SHP77 (cell line): ENCODE data around the gene SCGB1A1.

Source experiments
- DNase-seq, 2 experiments: peaks; one replicate each; lab custom pipeline; 2025; lab: John Stamatoyannopoulos, UW

SCGB1A1 gene

DNA sequence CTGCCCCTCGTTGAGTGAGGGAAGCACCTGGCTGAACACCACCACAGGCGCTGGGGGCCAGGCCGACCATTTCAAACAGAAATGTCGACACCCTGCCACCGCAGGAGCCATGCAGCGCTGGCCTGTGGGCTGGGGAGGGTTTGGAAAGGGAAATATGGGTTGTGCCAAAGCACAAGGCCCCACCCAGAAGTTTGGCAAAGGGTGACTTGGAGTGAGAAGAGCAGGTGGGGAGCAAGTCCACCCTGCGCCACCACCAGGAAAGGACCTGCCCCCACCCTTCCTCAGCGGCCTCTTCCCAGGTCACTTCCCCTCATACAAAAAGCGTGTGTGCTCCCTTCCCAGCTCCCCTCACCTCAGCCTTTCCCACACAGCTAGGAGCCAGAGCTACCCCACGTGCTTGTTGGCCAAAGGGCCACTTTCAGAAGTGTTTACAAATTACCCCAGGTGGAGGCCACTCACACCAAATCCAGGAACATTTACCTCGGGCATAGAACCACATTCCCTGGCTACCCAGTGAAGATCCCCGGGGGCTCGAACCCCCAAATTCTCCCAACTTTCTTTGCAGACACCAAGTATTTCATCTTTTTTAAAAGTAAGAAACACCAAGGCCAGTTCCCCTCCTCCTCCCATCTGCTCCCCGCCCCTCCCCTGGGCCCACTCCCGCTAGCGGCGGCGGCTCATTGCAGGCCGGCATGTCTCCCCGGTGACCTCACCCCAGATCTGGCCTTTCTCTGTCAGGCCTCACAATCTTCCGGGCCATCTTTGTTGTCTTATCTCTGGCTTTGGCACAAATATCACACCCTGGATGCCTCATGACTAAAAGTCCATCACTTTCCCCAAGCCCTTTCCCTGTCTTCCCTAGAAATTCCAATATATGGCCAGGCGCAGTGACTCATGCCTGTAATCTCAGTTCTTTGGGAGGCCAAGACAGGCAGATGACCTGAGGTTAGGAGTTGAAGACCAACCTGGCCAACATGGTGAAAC is 20.5 kb upstream of the SCGB1A1 start:
- DNase-seq, result no peak

DNA sequence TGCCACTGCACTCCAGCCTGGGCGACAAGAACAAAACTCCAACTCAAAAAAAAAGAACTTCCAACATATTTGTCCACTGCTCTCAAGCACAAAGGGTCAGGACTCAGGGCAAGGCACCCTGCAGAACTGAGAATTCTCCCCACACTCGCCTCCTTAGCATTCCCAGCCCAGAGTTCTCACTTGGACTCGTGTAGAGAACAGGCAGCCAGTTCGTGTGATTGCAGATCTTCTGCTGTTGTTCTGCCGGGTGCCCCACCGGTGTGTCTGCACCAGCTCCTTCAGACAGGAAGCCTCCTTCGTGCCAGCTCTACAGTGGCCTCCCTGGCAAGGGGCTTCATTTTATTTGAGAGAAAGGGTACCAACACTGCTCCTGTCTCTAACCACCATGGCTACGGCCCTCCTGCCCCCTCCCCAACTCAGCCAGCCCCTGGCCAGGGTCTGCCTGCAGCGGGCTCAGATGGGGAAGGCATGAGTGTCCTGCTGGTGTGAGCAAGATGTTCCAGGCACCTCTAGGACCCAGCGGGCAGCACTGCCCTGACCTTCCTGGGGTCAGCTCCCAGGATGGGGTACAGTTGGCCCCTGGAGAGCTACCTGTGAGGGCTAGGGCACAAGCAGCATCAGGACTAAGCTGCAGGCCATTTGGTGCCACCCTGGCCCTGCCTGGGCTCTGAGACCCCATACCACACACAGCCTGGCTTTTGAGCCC is 19.5 kb upstream of the SCGB1A1 start:
- DNase-seq, result no peak

DNA sequence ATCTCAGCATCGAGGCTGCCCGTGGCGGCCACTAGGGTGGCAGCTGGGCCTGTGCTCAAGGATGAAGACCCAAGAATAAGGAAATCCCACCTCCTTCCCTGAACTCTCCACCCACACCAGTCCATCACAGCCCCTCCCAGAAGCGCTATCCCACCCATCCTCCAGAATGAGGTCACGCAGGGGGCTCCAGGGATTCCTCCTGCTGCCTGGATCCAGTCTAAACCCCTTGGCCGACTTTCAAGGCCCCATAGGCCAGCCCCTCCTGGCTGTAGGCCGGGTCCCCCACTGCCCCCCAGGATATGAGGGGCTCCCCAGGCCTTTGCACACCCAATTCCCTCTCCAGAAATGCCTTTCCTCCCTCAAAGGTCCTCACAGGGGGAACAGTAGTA is 19.0 kb upstream of the SCGB1A1 start:
- DNase-seq, result no peak

DNA sequence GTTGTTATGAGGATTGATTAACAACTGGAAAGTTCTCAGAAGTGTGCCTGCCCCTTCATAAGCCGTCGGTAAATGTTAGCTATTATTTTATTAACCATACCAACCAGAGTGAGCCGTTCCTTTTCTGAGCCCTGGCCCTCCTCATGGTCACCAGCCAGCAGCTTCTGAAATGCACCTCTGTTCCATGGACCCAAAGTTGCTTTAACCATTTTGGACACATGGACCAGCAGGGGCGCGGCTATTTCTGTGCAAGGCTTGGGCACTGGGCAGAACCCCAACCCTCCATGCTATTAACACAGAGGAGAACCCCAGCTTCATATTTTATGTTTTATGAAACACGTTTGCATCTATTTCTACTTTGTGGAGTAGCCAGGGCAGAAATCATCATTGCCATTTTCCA is 18.6 kb upstream of the SCGB1A1 start:
- DNase-seq, result no peak

DNA sequence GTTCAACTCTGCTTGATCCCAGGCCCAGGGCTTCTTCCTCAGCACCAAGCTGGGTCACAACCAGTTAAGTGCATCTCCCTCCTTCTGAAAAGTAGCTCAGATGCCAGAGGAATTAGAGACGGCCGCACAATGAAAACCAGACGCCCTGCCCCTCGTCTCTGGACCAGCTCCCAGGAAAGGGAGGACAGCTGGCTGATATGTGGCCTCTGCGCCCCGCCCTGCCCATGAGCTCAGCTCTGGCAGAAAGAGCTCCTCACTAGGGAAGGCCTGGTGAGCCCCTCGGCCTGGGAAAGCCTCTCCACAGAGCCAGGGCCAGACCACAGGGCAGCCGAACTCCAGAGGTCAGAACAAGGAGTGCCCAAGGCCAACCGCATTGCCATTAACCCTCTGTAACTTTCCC is 18.1 kb upstream of the SCGB1A1 start:
- no peak for DNase-seq

DNA sequence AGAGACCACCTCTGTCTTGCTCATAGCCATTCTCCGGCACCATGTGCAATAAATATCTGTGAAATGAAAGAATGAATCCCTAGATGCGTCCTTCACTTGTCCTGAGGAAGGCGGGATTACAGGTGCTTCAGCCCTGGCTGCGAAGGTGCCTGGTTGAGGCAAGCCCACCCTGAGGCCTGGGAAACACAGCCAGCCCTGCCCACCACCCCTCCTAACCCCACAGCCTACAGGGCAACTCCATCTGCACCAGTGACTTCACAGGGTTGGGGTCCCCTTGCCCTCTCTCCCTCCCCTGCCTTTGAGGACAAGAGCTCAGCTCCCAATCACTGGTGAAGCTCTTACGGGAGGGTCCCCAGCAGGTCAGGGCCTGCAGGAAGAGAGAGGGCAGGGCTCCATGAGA is 17.5 kb upstream of the SCGB1A1 start:
- no peak for DNase-seq

DNA sequence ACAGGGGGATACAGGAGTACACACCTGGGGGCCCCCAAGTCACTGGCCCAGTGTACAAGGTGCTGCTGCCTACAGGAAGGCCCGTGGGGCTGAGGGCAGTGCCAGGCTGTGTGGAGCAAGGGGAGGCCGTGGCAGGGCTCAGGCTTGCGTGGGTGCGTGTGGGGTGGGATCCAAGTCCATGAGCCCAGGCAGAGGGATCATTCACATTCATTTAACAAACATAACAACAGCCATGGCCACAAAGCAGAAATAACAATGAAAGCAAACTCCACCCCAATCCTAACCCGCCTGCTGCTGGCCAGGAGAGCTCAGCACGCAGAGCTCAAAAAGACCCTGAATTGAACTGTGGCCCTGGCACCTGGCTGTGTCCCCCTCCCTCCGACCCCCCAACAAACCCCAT is 17.0 kb upstream of the SCGB1A1 start:
- no peak for DNase-seq

DNA sequence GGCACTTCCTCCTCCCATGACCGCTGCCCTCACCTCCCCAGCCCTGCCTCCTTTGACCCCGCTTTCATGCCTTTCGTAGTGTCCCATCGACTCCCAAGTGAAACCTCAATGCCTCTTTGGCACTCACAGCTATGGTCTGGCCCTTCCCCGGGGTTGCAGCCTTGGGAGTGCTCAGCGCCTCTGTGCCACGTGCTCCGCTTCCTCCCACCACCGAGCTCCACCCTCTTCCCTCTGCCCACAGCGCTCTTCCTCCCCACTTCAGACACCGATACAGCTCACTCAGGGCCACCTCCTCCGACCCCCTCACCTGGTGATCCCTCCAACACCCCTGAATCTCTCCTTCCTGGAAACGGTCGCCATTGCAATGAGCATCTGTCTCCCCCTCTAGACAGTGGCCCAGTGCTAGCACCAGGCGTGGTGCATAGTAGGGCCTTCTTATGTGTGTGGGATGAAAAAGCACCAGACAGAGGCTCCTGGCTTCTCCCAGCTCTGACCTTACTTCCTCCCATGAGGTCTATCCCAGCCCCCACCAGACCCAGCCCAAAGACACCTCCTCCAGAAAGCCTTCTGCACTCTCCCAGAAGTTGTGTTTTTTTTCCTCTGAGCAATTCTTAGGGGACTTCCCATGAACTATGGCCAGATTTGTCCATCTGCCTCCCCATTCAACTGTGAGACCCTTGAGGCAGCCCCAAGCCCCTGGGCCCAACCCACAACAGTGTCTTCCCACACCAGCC is 16.4 kb upstream of the SCGB1A1 start:
- no peak for DNase-seq

DNA sequence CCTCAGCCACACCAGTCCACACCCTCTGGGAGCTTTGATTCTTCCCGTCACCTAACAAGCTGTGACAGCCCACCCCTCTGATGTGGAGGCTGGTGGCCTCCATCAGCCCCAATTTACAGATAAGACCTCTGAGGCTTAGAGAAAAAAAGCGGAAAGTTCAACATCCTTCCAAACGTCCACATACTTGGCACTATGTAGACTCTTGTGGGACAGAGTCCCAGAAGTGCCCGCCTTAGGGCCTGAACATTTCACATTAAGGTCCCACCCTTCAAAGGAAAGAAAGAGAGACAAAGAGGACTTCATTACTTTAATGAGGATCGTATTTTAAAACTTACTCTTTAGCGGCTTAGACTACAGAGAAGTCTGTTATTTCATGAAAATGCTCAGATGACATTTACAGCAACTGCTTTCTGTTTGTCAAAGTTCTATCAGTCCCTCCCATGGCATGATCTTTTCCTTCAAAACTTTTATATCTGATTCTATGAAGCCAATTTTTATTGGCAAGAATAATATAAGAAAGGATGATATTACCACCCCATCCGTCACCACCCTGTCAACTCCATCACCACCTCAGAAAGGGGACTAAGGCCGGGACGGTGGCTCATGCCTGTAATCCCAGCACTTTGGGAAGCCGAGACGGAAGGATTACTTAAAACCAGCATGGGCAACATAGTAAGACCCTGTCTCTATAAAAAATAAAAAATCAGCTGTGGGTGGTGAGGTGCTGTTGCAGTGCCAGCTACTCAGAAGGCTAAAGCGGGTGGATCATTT is 15.7 kb upstream of the SCGB1A1 start:
- DNase-seq, result no peak

DNA sequence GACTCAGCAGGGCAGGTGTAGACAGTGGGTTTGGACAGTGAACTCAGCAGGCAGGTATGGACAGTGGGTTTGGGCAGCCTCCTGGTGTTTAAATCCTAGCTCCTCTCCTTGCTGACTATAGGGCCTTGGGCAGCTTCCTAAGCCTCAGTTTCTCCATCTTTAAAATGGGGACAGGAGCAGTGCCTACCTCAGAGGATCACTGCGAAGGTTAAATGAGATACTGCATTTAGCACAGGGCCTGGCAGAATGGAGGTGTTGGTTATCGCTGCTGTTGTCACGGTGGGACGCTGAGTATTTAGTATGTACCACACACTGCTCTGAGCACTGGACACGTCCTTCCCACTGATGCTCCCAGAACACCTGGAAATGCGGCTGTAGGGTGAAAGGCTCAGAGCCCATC is 14.4 kb upstream of the SCGB1A1 start:
- no peak for DNase-seq

DNA sequence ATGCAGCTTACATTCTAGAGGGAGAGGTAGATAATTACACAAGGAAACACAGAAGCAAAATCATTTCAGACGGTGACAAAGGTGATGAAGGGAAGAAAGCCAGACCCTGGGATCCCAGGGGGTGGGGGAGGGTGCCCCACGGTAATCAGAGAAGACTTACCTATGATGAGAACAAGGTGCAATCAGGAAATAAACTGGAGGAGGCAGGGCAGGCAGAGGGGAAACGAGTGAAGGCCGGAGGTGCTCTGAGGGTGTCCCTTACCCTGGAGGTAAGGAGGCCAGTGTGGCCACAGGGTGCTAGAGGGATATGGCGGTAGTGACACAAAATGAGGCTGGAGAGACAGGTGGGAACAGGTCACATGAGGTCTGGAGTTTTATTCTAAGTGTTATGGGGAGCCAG is 13.9 kb upstream of the SCGB1A1 start:
- no peak for DNase-seq

DNA sequence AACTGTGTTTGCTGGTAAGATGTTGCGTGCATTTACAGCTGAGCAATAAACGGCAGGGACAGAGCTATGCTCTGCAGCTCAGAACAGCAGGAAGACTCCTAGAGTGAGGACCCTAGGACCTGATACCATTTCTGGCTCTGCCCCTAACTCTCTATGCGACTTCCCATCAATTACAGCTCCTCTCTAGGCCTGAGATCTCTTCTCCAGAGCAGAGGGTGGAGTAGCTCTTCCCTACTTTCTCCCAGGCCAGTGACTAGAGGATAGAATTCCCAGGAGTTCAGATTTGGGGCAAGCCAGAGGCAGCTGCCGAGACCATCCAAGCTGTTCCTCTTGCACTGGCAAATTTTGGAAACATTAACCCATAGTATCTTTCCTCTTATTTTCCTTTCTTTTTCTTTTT is 12.8 kb upstream of the SCGB1A1 start:
- no peak for DNase-seq

DNA sequence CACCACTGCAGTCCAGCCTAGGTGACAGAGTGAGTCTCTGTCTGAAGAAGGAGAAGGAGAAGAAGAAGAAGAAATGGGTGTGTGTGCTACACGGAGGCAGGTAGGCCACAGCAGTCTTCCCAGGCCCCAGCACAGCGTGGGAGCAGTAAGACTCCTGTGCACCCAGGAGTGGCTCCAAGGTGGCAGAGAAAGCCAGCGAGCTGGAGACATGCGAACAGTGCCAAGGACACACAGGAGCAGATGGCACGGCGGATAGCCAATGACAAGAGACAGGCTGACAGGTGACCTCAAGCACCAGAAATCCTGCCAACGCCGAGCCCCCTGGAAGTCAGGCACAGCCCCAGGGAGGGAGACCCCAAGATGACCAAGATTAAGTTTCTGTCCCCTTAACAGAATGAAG is 9.0 kb upstream of the SCGB1A1 start:
- no peak for DNase-seq

DNA sequence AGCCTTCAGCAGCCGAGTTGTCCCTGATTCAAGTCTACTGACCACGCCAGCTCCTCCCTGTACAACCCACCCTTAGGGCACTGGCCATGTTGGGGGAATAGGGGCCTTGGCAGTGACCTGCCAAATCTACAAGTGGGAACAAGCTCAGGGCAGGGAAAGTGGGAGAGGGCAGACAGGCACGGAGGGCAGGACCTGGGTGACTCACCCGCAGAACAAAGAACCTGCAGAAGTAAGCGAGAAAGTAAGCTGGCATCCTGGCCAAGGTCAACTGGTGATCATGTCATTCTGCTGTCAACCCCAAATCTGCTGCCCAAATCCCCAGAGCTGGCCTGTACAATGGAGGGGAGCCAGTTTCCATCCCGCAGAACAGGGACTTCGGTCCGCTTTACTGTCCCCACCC is 7.9 kb upstream of the SCGB1A1 start:
- DNase-seq, result no peak

DNA sequence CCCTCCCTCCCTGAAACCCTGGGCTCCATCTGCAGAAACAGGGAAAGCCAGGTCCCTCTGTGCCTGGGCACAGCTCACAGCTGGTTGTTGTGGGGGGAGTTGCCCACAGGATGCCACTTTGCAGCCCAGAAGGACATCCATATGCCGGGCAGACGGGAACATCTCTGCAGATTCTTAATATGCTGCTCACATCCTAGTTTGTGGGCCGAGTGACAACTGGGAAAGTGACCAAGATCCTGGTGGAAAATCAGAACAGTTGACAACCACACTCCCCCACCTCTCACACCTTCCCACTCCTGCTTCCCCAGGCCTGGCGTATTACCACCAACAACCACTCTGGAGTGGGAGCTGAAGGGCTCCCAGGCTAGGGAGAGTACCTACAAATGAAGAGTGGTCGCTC is 7.3 kb upstream of the SCGB1A1 start:
- no peak for DNase-seq

DNA sequence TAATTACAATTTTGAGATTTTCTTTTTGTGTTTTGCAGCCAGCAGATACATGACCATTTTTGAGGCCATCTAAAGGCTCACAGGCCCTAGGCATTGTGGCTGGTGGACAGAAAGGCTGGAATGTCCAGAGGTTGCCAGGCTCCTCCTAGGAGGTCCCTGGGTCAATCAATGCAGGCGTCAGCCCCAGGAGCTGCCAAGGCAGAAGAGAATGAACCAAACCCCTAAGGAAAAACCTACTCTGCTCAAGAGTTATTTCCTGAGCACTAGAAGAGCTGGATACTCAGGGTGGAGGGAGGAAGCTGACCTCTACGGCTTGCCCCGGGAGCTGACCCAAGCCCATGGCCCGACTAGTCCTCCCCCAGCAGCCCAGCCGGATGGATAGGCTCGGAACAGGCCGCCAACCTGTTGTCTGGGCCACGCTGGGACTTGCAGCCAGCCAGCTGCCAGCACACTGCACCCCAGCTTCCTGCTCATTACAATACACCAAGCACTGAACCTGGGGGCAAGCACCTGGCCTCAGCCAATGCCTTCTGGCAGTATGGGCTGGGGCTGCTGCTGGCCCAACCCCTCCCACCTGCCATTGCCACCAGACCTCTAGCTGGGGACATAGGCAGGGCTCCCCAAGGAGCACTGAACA is 5.7 kb upstream of the SCGB1A1 start:
- no peak for DNase-seq

DNA sequence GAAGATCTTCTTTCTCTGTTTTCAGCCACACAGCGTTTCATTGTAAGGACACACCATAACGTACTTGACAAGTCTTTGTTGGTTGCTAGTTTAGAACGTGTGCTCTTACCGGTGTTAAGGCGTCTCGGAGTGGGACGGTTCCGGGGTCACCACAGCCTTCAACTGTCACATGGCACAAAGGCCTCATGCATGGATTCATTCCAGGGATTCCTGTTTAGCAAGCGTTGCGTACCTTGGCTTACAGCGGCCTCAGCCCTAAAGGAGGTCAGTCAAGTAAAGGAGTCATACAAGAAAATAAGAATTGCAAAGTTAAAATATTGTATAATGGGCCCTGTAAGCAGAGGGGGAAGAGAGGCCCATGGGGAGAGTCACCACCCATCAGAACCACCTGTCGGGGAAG is 2.2 kb upstream of the SCGB1A1 start:
- DNase-seq, result no peak

DNA sequence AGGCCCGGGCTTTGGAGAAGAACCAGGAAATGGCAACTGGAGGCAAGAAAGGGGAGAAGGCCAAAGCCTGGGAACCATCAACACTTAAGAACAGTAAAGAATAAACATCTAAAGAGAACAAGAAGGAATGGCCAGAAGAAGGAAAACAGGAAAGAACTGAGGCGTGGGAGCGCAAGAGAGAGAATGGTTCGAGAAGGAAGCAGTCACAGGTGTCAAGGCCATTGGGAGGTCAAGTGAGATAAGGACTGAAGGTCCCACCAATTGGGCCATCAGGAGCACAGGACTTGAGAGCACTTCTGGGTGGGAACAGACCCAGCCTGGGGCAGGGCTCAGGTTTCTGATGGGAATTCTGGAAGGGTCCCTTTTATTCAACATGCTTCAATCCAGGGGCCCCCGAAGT is 697 bp upstream of the SCGB1A1 start:
- DNase-seq, result no peak

DNA sequence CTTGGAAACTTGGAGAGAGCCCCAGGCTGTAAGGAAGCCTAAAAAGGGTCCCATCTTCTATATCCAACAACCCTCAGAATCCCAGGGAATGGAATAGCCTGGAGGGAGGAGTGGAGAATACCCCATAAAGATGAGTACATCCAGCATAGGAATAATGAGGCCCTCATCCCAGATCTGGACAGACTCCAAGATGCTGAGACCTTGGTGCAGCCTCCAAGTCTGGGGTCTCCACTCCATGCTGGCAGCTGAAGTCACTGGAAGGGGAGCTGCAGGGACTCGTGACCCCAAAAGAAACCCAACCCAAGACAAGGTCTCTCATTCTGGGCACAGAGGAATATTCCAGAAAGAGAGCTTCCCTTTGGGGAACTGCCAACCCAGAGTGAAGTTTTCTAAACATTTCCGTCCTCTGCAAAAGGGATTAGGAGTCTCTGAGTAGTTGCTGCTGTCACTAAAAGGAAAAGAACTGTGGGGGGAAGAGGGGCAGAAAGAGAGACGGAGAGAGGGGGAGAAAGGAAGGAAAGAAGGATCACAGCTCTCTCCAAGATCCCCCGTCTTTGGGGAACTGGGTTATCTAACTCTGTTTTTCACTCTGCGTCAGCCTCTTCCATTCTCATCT is 589 bp downstream of the SCGB1A1 start:
- no peak for DNase-seq

DNA sequence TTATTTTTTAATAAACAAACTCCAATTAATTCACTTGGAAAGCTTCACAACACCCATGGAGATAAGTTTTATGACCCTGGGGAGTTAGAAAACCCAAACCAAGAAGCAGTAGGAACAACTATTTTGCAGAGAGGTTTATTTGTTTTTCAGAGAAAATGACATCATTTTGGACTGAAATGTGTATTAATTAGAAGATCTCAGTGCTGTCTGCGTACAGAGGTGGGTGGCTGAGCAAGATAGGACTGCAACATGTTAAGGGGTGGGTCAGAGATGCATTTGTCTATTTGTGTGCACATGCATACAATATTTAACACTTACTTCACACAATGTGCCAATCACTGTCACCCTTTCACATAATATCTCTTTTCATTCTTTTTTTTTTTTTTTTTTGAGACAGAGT is 1.1 kb downstream of the SCGB1A1 start:
- DNase-seq, result no peak

DNA sequence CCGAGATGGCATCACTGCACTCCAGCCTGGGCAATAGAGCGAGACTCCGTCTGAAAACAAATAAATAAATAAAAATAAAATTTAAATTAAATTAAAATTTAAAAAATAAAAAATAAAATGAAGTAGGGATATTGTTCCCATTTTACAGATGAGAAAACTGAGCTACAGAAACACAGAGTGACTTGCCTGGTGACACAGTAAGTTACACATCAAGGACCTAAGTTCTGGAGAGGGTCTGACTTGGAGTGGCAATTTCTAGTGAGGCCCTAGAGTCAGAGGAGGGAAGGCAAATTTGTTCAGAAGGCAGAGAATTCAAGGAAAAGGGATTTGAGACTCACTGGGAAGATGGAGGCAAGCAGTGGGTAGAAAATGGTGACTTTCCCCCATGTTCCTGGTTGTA is 2.0 kb downstream of the SCGB1A1 start:
- DNase-seq, result no peak
